Brain pericyte (primary cell): ENCODE data around the gene PTGFRN.

Experiments used
- DNase-seq: peaks from one replicate; pipeline ENCODE4 v3.0.0-alpha.2; 2012; ENCODE audit warnings: low read depth, low spot score

Gene PTGFRN

DNA sequence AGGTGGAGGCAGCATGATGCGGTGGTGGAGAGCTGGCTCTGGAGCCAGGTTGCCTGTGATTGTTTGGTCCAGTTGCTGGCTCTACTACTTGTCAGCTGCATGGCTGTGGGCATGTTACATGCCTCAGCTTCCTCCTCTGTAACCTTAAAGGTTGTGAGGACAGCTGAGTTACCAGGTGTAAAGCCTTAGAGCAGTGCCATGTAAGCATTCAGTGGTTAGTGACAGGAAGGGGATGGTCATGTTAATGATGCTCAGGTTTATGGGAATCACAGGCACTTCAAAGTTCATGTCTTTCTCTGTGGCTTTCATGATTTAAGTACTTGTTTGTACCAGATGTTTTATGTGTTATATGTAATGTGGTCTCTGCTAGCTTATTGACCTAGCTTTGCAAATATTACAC lies 32.6 kb downstream of the PTGFRN start:
- DNase-seq = no peak

DNA sequence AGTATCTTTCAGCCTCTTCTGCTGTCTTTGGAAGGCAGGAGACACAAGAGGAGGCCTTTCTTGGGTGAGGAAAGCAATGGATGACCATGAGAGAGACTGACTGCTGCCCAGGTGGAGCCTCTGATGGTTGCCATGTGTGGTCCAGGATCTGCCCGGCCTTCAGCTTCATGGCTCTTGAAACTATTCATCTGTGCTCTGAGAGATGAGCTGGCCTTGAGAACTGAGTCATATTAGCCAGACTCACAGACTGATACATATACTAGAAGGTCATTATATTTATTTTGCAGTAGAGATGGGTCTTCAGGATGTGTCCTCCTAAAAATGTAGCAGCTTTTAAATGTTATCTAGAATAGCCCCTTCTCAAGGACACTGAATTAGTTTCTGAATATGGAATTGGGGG lies 33.7 kb downstream of the PTGFRN start:
- no peak for DNase-seq

DNA sequence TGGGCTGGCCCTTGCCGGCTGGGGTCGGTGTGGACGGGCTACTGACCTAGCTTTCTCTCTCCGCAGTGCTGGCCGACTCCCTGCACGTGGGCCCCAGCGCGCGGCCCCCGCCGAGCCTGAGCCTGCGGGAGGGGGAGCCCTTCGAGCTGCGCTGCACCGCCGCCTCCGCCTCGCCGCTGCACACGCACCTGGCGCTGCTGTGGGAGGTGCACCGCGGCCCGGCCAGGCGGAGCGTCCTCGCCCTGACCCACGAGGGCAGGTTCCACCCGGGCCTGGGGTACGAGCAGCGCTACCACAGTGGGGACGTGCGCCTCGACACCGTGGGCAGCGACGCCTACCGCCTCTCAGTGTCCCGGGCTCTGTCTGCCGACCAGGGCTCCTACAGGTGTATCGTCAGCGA lies 34.9 kb downstream of the PTGFRN start:
- DNase-seq = no peak

DNA sequence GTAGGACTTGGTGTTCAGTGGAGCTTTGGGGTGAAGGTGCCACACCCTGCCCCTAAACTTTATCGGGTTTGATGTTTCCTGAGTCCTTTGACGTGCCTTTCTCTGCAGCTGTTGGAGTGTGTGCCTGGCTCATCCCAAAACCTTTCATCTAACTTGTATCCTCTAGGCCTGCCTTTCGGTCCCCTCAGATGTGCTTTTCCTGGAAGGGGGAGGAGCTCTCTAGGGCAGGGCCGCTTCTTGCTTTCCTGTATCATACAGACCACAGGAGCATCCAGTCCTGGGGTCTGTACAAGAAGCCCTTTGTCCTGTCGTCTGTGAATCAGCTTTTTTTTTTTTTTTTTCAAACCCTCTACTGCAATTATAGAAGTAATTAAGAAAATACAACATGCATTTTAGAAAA lies 35.7 kb downstream of the PTGFRN start:
- no peak for DNase-seq

DNA sequence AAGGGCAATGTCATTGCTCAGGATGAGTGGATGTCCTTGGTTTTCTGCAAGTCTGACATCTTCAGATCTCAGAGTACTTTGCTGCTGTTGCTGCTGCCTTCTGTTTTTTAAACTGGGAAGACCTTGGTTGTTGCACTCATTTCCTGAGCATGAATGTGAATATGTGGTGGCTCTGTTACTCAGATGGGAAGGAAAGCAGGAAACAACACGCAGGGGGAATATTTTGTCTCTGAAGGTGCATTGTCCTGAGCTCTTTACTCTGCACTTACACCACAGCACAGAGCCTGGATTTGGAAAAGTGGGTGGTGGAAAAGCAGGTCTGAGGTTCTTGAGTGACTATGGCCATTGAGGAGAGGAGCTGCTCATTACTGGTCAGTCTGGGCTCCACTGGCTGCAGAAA lies 36.3 kb downstream of the PTGFRN start:
- DNase-seq = no peak

DNA sequence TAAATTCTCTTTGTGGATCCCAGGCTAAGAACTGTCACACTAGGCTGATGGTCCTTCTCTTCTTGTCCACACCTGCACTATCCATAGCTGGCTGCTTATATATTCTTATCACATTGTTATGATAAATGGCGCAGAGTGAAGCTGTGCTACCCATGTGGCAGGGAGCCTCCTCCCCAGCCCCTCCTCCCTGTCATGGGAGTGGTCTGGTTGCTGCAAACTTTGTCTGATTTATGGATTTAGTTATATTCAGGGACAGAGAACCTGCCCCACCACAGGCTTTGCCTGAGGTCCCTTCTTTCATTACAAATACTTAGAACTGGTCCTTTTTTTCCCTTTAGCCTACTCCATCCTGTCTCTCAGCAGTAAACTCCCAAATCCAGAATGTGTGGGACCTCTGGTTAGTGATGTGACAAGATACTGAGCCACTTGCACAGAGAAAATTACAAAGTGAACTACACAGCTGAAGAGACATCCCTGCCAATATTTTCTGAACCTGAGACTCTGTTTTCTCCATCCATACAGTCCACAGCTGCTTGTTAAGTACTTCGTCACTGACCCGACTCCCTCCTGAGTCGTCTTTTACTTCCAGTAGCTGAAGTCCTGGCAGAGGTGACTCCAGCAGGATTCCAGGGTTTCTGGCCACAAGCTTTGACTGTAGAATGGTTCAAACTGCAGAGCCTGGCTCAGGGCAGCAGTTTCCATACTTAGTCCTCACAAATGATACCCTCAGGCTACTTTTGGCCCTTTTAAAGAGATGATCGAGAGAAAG lies 37.6 kb downstream of the PTGFRN start:
- no peak for DNase-seq

DNA sequence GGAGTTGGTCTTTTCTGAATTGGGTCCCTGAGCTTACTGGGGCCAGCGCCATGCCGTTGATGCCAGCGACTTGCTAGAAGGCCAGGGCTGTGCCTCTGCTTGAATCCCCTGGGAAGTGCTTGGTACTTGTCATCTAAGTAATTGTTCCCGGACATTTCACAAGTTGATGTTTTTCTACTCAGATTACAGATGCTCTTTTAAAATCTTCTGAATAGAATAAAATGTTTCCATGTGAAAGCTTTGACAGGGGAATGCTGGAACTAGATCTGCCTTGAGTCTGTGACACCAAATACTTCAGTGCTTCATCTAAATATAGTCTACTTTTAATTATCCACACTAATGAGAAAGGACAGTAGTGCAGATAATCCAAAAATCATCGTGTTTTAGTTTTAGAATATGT lies 38.3 kb downstream of the PTGFRN start:
- no peak for DNase-seq

DNA sequence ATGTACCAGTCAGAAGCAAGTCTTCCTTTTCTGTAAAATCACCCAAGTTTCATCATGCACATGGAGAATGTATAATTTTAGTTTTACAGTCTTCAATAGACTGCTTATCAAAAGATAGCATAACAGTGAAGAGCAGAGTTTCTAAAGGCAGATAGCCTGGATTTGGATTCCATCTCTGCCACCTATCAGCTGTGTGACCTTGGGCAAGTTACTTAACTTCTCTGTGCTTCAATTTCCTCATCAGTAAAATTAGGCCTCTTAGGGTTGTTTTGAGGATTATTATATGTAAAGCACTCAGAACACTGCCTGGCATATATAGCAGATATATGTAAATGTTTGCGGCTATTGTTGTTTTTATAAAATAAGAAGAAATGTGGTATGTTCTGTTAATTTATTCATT lies 38.9 kb downstream of the PTGFRN start:
- DNase-seq = no peak

DNA sequence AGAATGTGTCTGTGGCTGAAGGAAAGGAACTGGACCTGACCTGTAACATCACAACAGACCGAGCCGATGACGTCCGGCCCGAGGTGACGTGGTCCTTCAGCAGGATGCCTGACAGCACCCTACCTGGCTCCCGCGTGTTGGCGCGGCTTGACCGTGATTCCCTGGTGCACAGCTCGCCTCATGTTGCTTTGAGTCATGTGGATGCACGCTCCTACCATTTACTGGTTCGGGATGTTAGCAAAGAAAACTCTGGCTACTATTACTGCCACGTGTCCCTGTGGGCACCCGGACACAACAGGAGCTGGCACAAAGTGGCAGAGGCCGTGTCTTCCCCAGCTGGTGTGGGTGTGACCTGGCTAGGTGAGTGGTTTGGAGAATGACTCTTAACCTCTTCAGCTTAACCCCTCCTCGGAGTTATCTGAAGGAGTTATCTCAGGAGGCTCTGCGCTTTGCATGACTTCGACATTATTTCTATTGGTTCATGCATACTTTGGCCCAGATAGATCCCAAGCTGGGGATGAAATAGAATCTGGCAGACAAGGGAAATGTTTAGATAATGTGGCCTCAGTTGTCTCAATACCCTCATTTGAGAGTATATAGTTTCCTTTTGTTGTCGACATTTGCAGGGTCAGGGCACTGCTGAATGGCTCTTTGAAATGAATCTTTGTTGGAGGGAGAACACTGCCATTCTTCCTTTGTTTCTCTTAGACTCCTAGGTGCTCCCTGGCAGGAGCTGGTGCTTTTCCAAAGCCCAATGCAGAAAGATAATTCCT lies 39.7 kb downstream of the PTGFRN start:
- no peak for DNase-seq

DNA sequence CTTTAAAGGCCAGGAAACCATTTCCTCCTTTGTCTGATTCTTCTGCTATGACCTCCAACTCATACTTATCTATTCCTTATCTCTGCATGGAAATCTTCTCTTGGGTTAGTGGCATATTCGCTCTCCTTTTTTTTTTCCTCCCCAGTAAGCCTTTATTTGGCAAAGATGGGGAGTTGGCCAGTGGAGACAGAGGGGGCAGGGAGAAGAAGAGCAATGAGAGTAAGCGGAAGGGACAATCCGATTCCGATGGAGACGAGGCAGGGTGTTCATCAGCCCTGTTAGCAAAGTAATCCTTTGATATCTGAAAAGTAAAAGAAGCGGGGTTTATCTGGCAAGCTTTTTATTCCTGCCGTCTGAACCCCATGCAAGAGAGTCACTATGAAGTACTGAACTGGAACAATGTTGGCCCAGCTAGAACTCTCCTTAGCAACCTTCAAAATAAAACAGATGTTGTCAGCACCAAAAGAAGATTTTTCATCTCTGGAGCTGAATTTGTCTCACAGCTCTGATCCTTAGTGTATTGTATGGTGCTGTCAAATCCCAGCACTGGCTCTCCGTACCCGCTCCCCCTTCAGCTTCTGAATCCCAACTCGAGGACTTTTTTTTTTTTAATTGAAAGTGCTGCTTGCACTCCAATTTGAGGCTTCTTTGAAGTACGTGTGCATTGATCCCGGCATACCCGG lies 40.9 kb downstream of the PTGFRN start:
- no peak for DNase-seq

DNA sequence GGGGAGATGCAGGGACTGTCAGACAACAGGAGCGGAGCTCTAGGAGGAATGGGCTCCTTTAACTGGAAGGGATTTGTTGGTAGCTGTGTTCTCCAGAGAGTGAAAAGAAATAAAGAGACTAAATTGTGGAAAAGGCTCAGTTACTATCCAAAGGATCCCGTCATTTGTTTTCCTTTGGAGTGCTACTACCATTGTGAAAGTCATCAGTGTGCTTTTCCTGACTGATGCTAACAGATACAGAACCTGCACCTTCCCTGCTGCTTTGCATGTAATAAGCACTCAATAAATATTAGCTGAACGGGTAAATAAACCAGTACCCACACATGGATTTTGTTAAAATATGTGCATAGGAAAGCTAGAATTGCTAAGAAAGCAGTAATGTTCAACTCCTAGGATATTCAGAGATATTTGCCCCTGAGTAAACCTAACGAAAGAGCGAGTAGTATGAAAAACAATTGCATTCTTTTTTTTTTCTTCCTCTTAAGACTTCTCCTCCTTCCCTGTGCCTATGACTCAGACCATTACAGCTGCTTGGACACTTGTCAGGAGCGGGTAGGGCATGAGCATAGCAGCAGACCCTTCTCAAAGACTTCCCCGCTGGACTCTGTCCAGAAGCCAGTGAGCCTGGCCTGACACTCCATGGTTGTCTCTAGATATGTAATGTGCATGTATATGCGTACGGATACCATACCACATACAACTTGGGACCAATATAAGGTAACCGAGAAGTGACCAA lies 41.7 kb downstream of the PTGFRN start:
- DNase-seq = no peak

DNA sequence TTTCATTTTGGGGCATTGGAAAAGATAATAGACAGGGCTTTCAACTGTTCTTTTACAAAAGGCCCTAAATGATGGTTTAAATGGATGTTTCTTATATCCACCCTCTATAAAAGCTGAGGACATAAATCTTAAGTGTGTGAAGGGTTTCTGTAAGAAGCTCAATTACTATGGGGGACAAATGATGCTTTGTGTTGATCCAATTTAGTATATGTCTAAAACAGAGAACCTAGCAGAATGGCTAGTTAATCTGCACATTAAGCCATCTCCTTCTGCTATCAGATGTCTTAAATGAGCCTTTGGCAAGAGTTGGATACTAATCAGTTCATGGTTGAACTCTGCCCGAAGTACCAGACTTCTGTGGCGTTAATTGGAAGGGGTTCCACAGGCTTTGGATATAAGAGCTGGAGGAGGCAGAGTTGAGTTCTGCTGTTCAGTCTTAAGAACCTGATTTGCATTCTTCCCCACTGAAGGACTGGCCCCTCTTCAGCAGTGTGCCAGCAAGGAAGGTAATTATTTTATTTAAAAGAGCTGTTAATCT lies 43.1 kb downstream of the PTGFRN start:
- no peak for DNase-seq

DNA sequence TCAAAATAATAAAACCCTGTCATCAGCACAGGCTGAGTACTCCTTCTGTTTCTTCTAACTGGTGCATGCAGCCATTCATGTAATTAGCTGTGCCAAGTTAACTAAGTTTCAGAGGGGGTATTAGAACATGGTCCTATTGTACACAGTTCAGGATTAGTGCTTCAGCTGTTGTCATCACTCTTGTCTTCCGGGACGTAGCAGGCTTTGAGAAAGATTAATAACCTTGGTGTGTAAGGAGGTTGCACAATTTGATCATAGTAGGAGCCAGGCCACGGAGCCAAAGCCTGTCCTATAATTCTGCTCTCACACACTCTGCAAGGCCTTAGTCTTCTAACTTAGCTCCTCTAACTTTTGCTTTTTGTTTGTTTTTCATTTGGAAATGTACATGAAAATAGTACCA lies 44.7 kb downstream of the PTGFRN start:
- no peak for DNase-seq

DNA sequence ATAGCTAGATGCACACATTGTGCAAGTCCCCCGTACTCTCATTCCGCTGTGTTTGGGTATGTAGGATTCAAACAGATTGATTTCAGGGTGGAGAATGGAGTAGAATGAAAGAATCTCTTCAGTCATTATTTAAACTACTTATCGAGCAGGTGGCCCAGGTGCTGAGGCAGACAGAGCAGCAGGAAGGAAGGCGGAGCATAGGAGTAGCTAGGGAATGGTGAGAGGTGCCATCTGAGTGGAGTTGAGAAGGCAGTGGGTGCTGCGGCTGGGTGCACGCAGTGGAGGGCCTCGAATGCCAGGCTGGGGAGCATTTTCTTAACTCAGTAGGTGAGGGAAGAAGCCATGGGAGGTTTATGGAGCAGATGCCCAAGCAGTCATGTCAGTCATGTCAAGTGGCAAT lies 46.7 kb downstream of the PTGFRN start:
- DNase-seq = no peak

DNA sequence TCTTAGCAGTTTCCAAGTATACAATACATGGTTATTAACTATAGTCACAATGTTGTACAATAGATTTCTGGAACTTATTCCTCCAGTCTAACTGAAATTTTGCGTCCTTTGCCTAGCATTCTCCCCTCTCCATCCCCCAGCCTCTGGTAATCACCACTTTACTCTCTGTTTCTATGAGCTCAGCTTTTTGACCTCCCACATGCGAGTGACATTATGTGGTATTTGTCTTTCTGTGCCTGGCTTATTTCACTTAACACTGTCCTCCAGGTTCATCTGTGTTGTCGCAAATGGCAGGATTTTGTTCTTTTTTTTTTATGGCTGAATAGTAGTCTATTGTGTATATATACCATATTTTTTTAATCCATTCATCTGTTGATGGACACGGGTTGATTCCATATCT lies 47.9 kb downstream of the PTGFRN start:
- no peak for DNase-seq

DNA sequence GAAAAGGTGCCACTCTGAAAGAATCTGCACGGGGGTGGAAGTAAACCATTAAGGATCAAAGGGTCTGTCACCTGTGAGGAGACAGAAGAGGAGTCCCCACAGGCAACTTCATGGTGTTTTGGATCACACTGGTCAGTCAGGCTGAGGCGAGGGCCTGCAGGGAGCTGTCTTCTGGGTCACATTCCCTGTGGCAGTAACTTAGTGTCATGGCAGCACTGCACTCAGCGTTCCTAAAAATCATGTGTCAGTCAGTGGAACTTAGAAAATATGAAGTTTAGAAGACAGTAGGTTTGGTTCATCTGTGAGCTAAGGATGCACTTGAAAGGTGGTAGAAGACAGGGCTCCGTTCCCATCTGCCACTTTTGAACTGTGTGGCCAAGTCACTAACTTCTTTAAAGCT lies 48.4 kb downstream of the PTGFRN start:
- DNase-seq = no peak

DNA sequence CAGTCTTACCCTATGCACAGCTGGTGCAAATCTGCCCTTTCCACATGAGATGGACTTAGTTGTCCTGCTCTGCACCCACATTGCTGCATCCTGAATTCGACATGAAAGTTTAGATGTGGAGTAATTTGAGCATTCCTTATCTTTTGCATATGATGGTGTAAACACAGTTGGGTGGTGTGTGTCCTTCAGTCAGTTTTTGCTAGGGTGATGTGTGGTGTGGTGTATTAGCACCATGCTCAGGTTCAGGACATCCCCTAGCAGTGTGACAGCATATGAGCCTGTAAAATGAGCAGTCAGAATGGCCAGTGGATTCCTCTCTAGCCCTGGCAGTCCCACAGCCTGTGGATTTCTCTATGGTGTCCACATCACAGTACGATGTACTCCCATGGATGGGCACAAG lies 49.3 kb downstream of the PTGFRN start:
- no peak for DNase-seq

DNA sequence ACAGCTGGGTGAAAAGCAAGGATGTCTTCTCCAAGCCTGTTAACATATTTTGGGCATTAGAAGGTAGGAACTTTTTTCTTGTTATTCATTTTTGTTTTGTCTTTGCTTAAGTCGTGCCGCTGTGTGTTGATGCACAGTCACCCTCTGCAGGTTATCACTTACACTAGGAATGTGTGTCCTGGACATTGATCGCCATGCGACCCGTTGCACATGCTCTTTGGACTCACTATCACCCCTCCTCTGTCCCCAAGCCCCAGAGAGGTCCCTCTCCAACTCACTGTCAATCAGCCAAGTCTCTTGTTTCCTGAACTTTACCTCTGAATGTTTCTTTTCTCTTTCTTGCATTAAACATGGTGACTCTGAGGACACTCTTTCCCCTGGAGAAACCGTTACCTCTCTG lies 51.9 kb downstream of the PTGFRN start:
- DNase-seq = no peak

DNA sequence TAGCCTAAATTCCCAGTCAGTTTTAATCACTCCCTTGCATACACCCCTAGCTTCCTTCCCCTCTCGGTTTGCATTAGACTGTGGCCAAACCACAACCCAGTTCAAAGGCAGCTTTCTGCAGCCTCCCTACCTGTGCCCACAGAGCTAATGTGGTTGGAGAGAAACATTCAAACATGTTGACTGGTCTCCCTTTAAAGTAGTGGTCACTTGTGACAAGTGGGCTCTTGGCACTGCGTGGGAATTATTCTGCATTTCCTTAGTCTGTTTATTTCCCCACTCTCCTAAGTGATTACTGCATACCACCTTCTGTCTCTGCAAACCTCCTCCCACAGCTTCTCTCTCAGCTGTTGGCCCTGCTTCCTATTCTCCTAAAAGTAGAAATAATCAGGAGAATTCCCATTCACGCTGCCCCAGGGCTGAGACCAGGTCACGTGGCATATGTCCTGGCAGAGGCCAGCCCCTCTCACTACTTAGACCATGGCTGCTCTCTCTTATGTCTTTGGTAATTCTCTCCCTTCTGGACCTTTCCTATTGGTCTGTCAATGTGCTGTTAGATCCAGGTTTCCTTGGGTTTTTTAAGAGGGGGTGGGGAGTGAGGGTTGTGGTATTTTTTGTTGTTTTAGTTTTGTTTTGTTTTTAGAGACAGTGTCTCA lies 53.4 kb downstream of the PTGFRN start:
- DNase-seq = no peak

DNA sequence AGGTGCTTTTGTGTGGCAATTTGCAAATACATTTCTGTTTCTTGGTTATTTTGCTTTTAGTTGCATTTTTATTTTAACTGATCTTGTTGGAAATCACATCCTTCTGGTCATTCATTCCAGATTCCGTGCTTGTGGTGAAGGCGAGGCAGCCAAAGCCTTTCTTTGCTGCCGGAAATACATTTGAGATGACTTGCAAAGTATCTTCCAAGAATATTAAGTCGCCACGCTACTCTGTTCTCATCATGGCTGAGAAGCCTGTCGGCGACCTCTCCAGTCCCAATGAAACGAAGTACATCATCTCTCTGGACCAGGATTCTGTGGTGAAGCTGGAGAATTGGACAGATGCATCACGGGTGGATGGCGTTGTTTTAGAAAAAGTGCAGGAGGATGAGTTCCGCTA lies 57.1 kb downstream of the PTGFRN start:
- DNase-seq = no peak

DNA sequence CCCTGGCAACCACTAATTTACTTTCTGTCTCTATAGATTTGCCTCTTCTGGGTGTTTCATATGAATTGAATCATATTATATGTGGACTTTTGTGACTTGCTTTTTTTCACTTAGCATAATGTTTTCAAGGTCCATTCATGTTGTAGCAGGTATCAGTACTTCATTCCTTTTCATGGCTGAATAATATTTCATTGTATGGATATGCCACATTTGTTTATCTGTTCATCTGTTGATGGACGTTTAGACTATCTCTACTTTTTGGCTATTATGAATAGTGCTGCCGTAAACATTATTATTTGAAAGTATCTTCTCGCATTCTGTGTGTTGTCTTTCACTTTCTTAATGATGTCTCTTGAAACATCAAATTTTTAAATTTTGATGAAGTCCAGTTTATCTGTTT lies 59.0 kb downstream of the PTGFRN start:
- no peak for DNase-seq
